ENCODE data around the gene LRIT1.

- no peak for TF ChIP-seq POLR2AphosphoS5 (IDR thresholded peaks at IDR 0.05; ENCODE audit: low read depth, low read length)
- TF ChIP-seq CHD1 (IDR thresholded peaks at IDR 0.05; ENCODE audit: low read depth, low read length): no peak
- TF ChIP-seq CTCF (IDR thresholded peaks at IDR 0.05; ENCODE audit: control extremely low read depth in 1 of 3, insufficient read depth in 1 of 3, low read depth in 1 of 3, low read length in 3 of 3): no peak
- TF ChIP-seq HDAC6 (IDR thresholded peaks at IDR 0.05; ENCODE audit: low read depth, low read length): no peak
- TF ChIP-seq POLR2A (IDR thresholded peaks at IDR 0.05; ENCODE audit: control extremely low read depth in 1 of 2, low read depth in 2 of 2, low read length in 2 of 2): no peak
- no peak for TF ChIP-seq EZH2 (IDR thresholded peaks at IDR 0.05; ENCODE audit: low read depth, low read length, severe bottlenecking)
- TF ChIP-seq RAD21 (IDR thresholded peaks at IDR 0.05 in 1 of 2, conservative IDR thresholded peaks at IDR 0.05 in 1 of 2; ENCODE audit: low read depth in 2 of 2, low read length in 2 of 2): no peak
- no peak for TF ChIP-seq JUND (IDR thresholded peaks at IDR 0.05; ENCODE audit: low read length)
- TF ChIP-seq GABPA (IDR thresholded peaks at IDR 0.05; ENCODE audit: borderline replicate concordance, insufficient read depth, low read length): no peak
- TF ChIP-seq USF2 (IDR thresholded peaks at IDR 0.05; ENCODE audit: low read length): no peak
Observed at GRCh38 chr10:84254552-84255478, 13.5 kb upstream of the LRIT1 start.
